ENCODE measurements around the gene B3GNT9. TPM values are rescaled to one million over a fixed set of nuclear protein-coding genes. Genes with fewer than 3 reads are reported as not detected.
A peak's percentile ranks its signal among the peaks of the same experiment; 100 is the strongest.

Gene B3GNT9
- total RNA-seq, 1 experiment from 2014 or later: 3.8 TPM

DNA sequence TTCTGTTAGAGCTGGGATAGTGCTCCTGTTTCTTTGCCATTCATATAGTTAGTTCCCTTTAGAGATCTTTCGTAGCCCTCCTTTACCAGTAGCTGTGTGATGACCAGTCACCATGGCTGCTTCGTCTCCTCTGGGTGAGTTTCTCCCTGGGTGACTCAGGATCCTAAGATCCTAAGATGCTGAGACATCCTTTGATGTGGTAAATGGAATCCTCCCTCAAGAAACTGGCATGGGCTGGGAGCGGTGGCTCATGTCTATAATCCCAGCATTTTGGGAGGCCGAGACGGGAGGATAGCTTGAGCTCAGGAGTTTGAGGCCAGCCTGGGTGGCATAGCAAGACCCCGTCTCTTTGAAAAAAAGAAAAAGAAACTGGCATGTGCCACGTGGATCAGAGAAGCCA lies 35.2 kb downstream of the B3GNT9 start:
- no TSS peak for BruUV-seq (replicated peaks)
- CTCF ChIA-PET: interaction anchor here (0.8 to 1.3 kb wide), 3 partner anchors 11 to 406 kb away, joined by 3 to 5 read pairs (median 3); no protein-coding TSS in a partner anchor
- no peak for TF ChIP-seq RAD21 (IDR thresholded peaks at IDR 0.05; ENCODE audit: low read depth)
- TF ChIP-seq JUND (IDR thresholded peaks at IDR 0.05): peak; percentile 85
- TF ChIP-seq, protein P1, sequence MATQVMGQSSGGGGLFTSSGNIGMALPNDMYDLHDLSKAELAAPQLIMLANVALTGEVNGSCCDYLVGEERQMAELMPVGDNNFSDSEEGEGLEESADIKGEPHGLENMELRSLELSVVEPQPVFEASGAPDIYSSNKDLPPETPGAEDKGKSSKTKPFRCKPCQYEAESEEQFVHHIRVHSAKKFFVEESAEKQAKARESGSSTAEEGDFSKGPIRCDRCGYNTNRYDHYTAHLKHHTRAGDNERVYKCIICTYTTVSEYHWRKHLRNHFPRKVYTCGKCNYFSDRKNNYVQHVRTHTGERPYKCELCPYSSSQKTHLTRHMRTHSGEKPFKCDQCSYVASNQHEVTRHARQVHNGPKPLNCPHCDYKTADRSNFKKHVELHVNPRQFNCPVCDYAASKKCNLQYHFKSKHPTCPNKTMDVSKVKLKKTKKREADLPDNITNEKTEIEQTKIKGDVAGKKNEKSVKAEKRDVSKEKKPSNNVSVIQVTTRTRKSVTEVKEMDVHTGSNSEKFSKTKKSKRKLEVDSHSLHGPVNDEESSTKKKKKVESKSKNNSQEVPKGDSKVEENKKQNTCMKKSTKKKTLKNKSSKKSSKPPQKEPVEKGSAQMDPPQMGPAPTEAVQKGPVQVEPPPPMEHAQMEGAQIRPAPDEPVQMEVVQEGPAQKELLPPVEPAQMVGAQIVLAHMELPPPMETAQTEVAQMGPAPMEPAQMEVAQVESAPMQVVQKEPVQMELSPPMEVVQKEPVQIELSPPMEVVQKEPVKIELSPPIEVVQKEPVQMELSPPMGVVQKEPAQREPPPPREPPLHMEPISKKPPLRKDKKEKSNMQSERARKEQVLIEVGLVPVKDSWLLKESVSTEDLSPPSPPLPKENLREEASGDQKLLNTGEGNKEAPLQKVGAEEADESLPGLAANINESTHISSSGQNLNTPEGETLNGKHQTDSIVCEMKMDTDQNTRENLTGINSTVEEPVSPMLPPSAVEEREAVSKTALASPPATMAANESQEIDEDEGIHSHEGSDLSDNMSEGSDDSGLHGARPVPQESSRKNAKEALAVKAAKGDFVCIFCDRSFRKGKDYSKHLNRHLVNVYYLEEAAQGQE (IDR thresholded peaks at IDR 0.05; ENCODE audit: low read depth): no peak
- peak; percentile 37; the same call in 1 of the 2 replicates for TF ChIP-seq MAX (IDR thresholded peaks at IDR 0.05)
- TF ChIP-seq POLR2AphosphoS5 (IDR thresholded peaks at IDR 0.05; ENCODE audit: low read depth, low read length): peak; percentile 23; the same call in 1 of the 2 replicates
- TF ChIP-seq YY1 (IDR thresholded peaks at IDR 0.05; ENCODE audit: extremely low read depth, insufficient replicate concordance, low read depth, low read length): peak; percentile 72
- TF ChIP-seq TCF7L2 (IDR thresholded peaks at IDR 0.05; ENCODE audit: borderline replicate concordance, extremely low read depth, insufficient read depth, insufficient read length): peak; percentile 91
- TF ChIP-seq CBX3 (IDR thresholded peaks at IDR 0.05; ENCODE audit: low read depth): peak; percentile 87; the same call in 1 of the 2 replicates
- peak; percentile 48; the same call in 1 of the 2 replicates for TF ChIP-seq SP1 (IDR thresholded peaks at IDR 0.05; ENCODE audit: low read depth)
- peak; percentile 79 for TF ChIP-seq FOSL1 (IDR thresholded peaks at IDR 0.05; ENCODE audit: low read depth)
- TF ChIP-seq SIN3A (IDR thresholded peaks at IDR 0.05; ENCODE audit: low read depth): peak; percentile 53; the same call in 1 of the 2 replicates
- H3K9ac ChIP-seq (ENCODE audit: low read length): peak overlapping the region; percentile 34
- H3K4me2 ChIP-seq (ENCODE audit: low read length): peak overlapping the region; percentile 74
- no peaks in the 10 kb centered on the region for H3K9me2 ChIP-seq (ENCODE audit: insufficient read depth)
- RAD21 ChIA-PET (ENCODE audit: low non-redundant PET in 1 of 2, low total read pairs in 2 of 2, uncharacterized antibody in 2 of 2, unreplicated experiment in 2 of 2): no interaction called here
- DNase-seq (ENCODE audit: low read depth, low spot score) (peak; percentile 85), ATAC-seq (peak; percentile 93)
- peaks cover 29 to 56% of the 10 kb centered on the region in 2 experiments for H3K4me1 ChIP-seq (ENCODE audit: control insufficient read depth in 1 of 2, insufficient read depth in 2 of 2, low read length in 2 of 2)
- no peak overlapping the region; the same call in 1 of the 2 replicates for H3K27ac ChIP-seq (ENCODE audit: low read depth, low read length)
- POLR2A ChIA-PET: interaction anchor here (1.2 kb wide), 2 partner anchors 11 to 45 kb away, joined by 3 read pairs; no protein-coding TSS in a partner anchor
- no peaks in the 10 kb centered on the region for H3K27me3 ChIP-seq (ENCODE audit: insufficient read depth, low read length)
- H3K9me3 ChIP-seq (ENCODE audit: control insufficient read depth in 1 of 2, insufficient read depth in 1 of 2, low read depth in 1 of 2, low read length in 2 of 2): no peaks in the 10 kb centered on the region
- intact Hi-C loops (cut with micrococcal nuclease): no loop called here
- H3K79me2 ChIP-seq (ENCODE audit: insufficient read depth, low read length): peaks cover 85% of the 10 kb centered on the region
- H3K4me3 ChIP-seq (replicated peaks in 1 of 2; ENCODE audit: low read depth in 1 of 2, low read length in 2 of 2): peak overlapping the region in 1 of 2 experiments; percentile 32; a peak in 2 of 4 replicates
- no peaks in the 10 kb centered on the region for H4K20me1 ChIP-seq (ENCODE audit: insufficient read depth)
- H2AFZ ChIP-seq (ENCODE audit: low read depth, low read length, poor library complexity, severe bottlenecking): no peak overlapping the region
- peaks cover 0 to 5% of the 10 kb centered on the region in 2 experiments; a peak in 3 of 4 replicates for H3K36me3 ChIP-seq (ENCODE audit: control insufficient read depth in 1 of 2, insufficient read depth in 2 of 2, low read length in 2 of 2)

Data from HCT116 (cell line).